GM18517 (cell line): Measurements from ENCODE around the gene SFTA2.
A peak's percentile ranks its signal among the peaks of the same experiment; 100 is the strongest.
"Not testable (repeated sequence)": the region's sequence is repeated elsewhere in the genome, so short reads cannot be mapped to it uniquely, and the experiment has no call there.

Experiments
- ATAC-seq: cut with Tn5 transposase; IDR thresholded peaks from one replicate; pipeline ENCODE4 v1.9.1; 2021; ENCODE audit warnings: mild to moderate bottlenecking, moderate library complexity; ENCODE audit not compliant: unreplicated experiment

SFTA2 gene

DNA sequence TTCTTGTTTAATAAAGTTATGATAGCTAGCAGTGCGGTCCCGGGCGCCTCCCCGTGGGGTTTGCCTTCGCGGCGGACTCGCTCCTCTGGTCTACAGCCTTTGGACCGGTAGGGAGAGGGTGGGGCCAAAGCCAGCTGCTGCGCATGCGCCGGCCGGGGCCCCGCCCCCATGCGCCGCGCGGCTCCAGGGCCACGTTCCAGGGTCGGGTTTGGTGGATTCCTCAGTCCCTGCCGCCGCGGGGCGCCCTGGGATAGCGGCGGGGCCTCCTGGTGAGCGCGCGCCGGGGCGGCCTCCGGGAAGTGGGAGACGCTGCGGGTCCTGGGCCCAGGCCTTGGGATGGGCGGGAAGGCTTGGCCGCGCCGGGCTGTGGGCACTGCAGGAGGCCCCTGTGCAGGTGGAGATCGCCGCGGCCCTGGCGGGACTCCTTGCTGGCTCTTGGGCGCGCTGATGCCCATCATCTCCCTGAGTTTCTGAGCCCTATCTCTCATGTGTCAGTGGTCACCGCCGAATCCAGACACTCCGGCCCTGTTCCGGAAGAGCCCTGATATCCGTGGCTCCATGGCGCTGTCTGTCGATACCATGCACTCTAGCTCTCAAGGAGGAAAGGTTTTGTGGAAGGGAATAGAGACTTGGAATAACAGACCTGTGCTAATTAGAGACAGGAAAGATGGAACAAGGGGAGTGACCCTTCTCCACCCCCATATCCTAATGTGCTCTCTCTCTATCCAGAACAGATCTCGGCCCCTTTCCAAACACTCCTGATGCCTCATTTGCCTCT is 17.7 kb downstream of the SFTA2 start, which contains the start of gene VARS2:
VARS2 (plus strand) TSS at position 163 of the 778 bp plus-strand sequence; CDS start at position 762, 599 bp downstream.
- ATAC-seq = peak; percentile 81

DNA sequence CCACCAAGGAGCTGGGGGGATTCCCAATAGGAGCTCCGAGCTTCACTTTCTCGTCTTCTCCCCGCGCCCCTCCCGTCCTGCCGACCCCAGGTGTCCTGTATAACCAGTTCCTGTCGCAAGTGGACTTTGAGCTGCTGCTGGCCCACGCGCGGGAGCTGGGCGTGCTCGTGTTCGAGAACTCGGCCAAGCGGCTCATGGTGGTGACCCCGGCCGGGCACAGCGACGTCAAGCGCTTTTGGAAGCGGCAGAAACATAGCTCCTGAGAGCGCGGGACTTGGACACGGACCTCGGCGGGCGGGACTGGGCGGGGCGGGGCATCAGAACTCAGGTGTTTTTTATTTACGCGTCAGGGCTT is 18.3 kb downstream of the SFTA2 start:
- ATAC-seq = no peak

- ATAC-seq = no peak
Observed at GRCh38 chr6:30912746-30913520, 19.0 kb downstream of the SFTA2 start.

DNA sequence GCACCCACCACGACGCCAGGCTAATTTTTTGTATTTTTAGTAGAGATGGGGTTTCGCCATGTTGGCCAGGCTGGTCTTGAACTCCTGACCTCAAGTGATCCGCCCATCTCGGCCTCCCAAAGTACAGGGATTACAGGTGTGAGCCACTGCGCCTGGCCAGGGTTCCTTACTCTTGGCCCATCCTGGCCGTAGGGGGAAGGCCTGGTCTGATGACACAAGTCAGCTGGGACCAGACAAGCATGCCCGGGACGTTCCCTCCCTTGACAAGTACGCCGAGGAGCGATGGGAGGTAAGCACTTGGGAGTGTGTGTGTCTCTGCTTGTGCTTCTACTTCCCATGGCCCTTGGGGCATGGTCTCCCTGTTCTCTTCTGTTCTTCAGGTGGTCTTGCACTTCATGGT is 21.5 kb downstream of the SFTA2 start:
- ATAC-seq = not testable (repeated sequence)

DNA sequence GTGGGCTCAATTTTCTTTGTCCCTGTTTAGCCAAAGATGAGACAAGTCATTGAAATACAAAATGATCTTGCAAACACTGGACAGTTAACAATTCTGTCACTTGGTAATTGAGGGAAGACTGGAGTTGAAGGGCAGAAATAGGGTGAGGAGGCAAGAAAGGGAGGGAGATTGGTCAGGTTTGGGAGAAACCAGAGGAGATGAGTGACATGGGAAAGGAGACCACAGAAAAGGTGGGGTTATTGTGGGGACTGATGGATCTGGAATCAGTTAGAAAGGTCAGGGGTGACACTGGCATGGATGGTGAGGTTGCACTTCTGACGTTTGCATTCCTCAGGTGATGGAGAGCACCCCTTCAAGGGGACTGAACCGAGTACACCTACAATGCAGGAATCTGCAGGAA is 23.3 kb downstream of the SFTA2 start:
- ATAC-seq = no peak

DNA sequence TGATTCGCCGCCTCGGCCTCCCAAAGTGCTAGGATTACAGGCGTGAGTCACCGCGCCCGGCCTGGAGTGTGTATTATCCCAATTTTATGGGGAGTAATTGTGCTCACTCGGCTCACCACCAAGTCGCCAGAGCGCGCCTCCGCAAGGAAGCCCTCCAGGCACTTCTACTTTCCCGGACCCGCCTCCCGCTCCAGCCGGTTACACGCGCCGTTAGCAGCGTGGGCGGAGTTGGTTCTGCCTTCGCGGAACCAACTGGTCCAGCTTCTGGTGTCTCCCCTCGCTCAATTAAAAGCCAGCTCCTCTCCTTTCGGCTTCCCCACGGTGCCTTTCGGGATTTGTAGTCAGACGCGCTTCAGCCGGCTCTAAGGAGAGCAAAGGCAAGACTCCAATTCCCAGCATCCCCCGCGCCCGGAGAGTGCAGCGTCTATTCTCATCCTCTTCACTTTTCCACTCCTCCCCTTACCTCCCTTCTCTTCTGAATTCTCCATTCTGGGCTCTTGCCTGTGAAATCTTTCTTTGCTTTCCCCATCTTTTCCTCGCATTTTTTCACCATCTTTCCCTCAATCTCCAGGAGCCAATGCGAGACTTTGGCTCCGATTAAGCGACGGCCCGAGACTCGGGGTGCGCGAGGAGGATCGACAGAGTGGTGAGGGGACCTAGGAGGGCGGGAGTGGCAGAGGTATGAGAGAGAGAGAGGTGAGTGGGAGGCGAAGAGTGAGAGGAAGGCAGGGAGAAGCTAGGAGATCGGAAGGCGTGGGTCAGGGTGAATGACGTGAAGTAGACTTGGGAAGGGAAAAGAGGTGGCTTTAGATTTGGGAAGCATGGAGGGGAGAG is 24.0 kb downstream of the SFTA2 start, which contains the start of gene GTF2H4:
GTF2H4 (plus strand) TSS at position 450 of the 834 bp plus-strand sequence.
- peak; percentile 96 for ATAC-seq

DNA sequence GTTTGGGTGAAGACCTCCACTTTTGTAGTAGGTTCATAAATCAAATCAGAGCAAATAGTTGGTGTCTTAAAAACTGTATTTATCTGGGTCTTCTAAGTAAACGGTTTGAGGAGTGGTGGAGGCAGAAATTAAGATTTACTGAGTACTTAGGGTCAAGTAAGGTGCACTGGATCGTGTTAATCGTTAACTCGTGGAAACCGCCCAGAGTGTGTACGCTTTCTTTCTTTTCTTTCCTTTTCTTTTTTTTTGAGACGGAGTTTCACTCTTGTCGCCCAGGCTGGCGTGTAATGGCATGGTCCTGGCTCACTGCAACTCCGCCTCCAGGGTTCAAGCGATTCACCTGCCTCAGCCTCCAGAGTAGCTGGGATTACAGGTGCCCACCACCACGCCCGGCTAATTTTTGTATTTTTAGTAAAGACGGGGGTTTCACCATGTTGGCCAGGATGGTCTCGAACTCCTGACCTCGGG is 24.6 kb downstream of the SFTA2 start:
- not testable (repeated sequence) for ATAC-seq

DNA sequence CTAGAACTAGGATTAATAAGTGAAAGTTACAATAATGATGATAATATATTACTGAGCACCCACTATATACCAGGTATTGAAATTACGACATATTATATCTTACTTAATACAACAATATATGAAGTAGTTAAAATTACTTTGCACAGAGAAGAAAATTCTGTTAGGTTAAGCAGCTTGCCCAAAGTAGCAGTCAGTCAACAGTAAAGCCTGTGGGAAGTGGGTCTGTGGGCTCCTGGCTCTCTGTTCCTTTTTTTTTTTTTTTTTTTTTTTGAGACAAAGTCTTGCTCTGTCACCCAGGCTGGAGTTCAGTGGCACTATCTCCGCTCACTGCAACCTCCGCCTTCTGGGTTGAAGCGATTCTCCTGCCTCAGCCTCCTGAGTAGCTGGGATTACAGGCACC is 28.7 kb downstream of the SFTA2 start:
- no peak for ATAC-seq

- ATAC-seq = no peak
Observed at GRCh38 chr6:30902709-30903108, 29.3 kb downstream of the SFTA2 start.

DNA sequence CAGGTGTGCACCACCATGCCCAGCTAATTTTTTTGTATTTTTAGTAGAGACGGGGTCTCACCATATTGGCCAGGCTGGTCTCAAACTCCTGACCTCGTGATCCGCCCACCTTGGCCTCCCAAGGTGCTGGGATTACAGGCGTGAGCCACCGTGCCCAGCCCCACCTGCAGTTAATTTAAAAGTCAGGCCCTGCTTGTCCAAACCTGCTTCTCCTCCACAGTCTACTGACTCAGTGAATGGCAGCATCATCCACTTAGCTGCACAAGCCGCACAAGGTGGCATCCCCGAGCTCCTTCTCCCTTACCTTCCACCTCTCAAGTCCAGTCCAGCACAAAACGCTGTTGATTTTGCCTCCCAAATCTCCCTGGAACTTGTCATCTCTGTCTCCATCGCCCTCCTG is 29.8 kb downstream of the SFTA2 start:
- ATAC-seq = not testable (repeated sequence)

GRCh38 chr6:30901436-30901835 is 30.5 kb downstream of the SFTA2 start:
- no peak for ATAC-seq

GRCh38 chr6:30900863-30901417 is 31.0 kb downstream of the SFTA2 start:
- no peak for ATAC-seq

DNA sequence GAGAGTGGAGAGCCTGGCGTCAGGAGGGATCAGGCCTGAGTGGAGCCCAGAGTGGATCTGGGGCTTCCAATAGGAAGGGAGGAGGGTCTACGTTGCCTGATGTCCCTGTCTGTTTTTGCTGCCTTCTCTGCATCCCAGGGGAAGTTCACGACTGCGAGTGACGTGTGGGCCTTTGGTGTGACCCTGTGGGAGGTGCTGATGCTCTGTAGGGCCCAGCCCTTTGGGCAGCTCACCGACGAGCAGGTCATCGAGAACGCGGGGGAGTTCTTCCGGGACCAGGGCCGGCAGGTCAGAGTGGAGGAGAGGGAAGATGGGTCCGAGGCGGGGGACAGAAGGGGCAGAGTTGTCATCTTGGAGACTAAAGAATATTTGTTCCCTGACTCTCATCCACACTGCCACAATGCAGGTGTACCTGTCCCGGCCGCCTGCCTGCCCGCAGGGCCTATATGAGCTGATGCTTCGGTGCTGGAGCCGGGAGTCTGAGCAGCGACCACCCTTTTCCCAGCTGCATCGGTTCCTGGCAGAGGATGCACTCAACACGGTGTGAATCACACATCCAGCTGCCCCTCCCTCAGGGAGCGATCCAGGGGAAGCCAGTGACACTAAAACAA is 33.1 kb downstream of the SFTA2 start:
- ATAC-seq = no peak

- ATAC-seq = no peak
Observed at GRCh38 chr6:30897882-30898281, 34.1 kb downstream of the SFTA2 start.

GRCh38 chr6:30896541-30896940 is 35.4 kb downstream of the SFTA2 start:
- no peak for ATAC-seq

GRCh38 chr6:30895343-30895742 is 36.6 kb downstream of the SFTA2 start:
- ATAC-seq = no peak

DNA sequence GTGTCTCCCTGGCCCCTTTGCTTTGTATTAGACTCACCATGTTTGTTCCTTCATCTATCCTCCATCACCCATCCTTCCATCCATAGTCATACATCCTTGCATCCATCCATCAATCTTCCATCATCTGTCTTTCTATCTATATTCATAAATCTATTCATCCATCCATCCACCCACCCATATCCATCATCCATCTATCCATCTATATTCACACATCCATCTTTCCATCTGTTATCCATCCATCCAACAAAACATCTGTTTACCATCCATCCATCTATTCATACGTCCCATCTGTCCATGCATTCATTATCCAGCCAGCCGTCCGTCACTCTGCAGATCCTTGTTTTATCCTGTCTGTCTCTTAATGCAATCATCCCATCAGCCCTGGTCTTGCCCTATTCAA is 37.0 kb downstream of the SFTA2 start:
- no peak for ATAC-seq

DNA sequence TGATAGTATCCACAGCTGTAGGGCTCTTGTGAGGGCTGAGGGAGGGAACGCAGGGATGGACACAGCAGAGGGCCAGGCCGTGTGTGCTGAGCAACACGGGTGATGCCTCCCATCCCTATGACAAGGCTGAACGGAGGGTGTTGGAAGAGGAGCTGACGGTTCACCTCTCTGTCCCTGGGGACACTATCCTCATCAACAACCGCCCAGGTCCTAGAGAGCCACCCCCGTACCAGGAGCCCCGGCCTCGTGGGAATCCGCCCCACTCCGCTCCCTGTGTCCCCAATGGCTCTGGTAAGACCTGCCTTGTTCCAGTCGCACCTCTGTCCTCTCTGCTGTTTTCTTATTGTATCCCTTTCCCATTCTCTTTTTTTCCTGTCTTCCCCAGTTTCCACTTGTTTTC is 37.6 kb downstream of the SFTA2 start:
- no peak for ATAC-seq

DNA sequence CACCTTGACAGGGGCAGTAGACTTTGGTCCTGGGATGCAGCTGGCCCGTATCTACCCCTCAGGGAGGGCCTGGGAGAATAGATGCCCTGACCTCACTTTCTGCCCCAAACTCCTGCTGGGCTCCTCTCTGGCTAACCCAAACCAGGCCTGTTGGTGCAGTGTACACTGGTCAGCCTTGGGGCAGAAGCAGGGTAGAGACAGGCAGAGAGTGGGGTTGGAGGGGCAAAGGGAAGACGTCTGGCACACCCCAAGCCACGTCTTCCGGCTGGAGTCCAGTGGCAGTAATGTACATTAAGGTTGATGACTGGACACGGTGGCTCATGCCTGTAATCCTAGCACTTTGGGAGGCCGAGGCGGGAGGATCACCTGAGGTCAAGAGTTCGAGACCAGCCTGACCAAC is 38.3 kb downstream of the SFTA2 start:
- ATAC-seq = no peak

GRCh38 chr6:30893001-30893591 is 38.9 kb downstream of the SFTA2 start:
- no peak for ATAC-seq
